ENCODE measurements around the gene RSAD2. TPM values are rescaled to one million over a fixed set of nuclear protein-coding genes. Genes with fewer than 3 reads are reported as not detected.

The RSAD2 gene
- polyA plus RNA-seq, 2 of the 4 experiments (the other 2 are of a cell fraction): 0.03 to 0.06 TPM

- Histone ChIP-seq H3K4me2 (no peak overlapping the region), H3K9me3 (no peaks in the 10 kb centered on the region), H3K4me3 (no peak overlapping the region), H3K27ac (no peak overlapping the region), H3K4me1 (no peaks in the 10 kb centered on the region)
- WGBS (ENCODE audit: missing lambda C conversion rate): 20% methylated on average over 3 of the region's 3 CpGs
- ATAC-seq: no peak
- FAIRE-seq: no peak
- CTCF ChIA-PET: interaction anchor here (0.8 to 3.6 kb wide), 6 partner anchors 8 to 158 kb away, joined by 3 to 12 read pairs (median 8); partner anchors contain the start of genes CMPK2 and RNF144A
- no peak for DNase-seq (ENCODE audit: low read depth in 1 of 2, low spot score in 1 of 2)
- TF ChIP-seq JUNB (IDR thresholded peaks at IDR 0.05): no peak
- TF ChIP-seq ZSCAN20 (CRISPR knock-in tag; IDR thresholded peaks at IDR 0.05): no peak
- no peak for TF ChIP-seq SREBF2 (IDR thresholded peaks at IDR 0.05)
- TF ChIP-seq FOXS1 (CRISPR knock-in tag; IDR thresholded peaks at IDR 0.05): no peak
- TF ChIP-seq ZFP36 (IDR thresholded peaks at IDR 0.05; ENCODE audit: borderline replicate concordance, partially characterized antibody): no peak
- TF ChIP-seq HDAC2 (IDR thresholded peaks at IDR 0.05): no peak
- no peak for TF ChIP-seq RCOR1 (IDR thresholded peaks at IDR 0.05; ENCODE audit: low read depth, low read length)
- TF ChIP-seq EHMT2 (IDR thresholded peaks at IDR 0.05; ENCODE audit: low read depth): no peak
- no peak for TF ChIP-seq POLR2AphosphoS2 (conservative IDR thresholded peaks at IDR 0.05; ENCODE audit: low read length)
- no peak for TF ChIP-seq JUN (IDR thresholded peaks at IDR 0.05)
- TF ChIP-seq EHF (CRISPR knock-in tag; IDR thresholded peaks at IDR 0.05): no peak
- TF ChIP-seq HOXB13 (CRISPR knock-in tag; IDR thresholded peaks at IDR 0.05; ENCODE audit: low read depth): no peak
- no peak for TF ChIP-seq FOSB (CRISPR knock-in tag; IDR thresholded peaks at IDR 0.05)
- no peak for TF ChIP-seq REST (IDR thresholded peaks at IDR 0.05)
- no peak for TF ChIP-seq PHF8 (IDR thresholded peaks at IDR 0.05; ENCODE audit: borderline replicate concordance, low read depth)
- no peak for TF ChIP-seq KDM1A (IDR thresholded peaks at IDR 0.05; ENCODE audit: low read depth)
- TF ChIP-seq RARB (CRISPR knock-in tag; IDR thresholded peaks at IDR 0.05): no peak
- no peak for TF ChIP-seq GATA3 (IDR thresholded peaks at IDR 0.05; ENCODE audit: borderline replicate concordance)
- POLR2A ChIA-PET: no interaction called here
Measured at GRCh38 chr2:6885968-6886367, 8.4 kb downstream of the RSAD2 start.

- ChIA-PET POLR2A (no interaction called here), CTCF (interaction anchor here (1.1 to 3.6 kb wide), 4 partner anchors 9 to 210 kb away, joined by 4 to 16 read pairs (median 12); no protein-coding TSS in a partner anchor)
- no peak for FAIRE-seq
Measured at GRCh38 chr2:6887751-6888192, 10.2 kb downstream of the RSAD2 start.

More at GRCh38 chr2:6887751-6888192, 10.2 kb downstream of the RSAD2 start:
- Histone ChIP-seq H3K27ac (no peak overlapping the region), H3K9me3 (no peaks in the 10 kb centered on the region), H3K4me1 (no peaks in the 10 kb centered on the region), H3K4me3 (no peak overlapping the region), H3K4me2 (no peak overlapping the region)
- TF ChIP-seq MAZ (IDR thresholded peaks at IDR 0.05; ENCODE audit: borderline replicate concordance, low read depth, low read length) (no peak), ELK1 (IDR thresholded peaks at IDR 0.05; ENCODE audit: low read depth, low read length) (no peak), REST (IDR thresholded peaks at IDR 0.05) (no peak), MYC (IDR thresholded peaks at IDR 0.05; ENCODE audit: borderline replicate concordance, low read length) (no peak), HOXB5 (CRISPR knock-in tag; IDR thresholded peaks at IDR 0.05) (no peak), EP300 (IDR thresholded peaks at IDR 0.05) (no peak), EHF (CRISPR knock-in tag; IDR thresholded peaks at IDR 0.05) (no peak), SREBF2 (IDR thresholded peaks at IDR 0.05) (no peak)
- 8% methylated on average over 3 of the region's 3 CpGs for WGBS (ENCODE audit: missing lambda C conversion rate)
- no peak for ATAC-seq
- DNase-seq (ENCODE audit: low read depth in 1 of 2, low spot score in 1 of 2): no peak
